OCI-LY7 (cell line): ENCODE results near the gene EPDR1. TPM values are rescaled to one million over a fixed set of nuclear protein-coding genes. Genes with fewer than 3 reads are reported as not detected.

Experiments
- Bru-seq: library from RNA; stranded (reverse); fragments of 400-500 nt; gene quantifications from one replicate; lab custom pipeline; 2021; lab: Mats Ljungman, UMichigan
- BruChase-seq, 2 experiments: library from RNA; stranded (reverse); fragments of 400-500 nt; gene quantifications; one replicate each; lab custom pipeline; 2021; lab: Mats Ljungman, UMichigan
- BruUV-seq: library from RNA; stranded (reverse); fragments of 400-500 nt; replicated peaks from 2 replicates; lab custom pipeline; 2021; lab: Mats Ljungman, UMichigan
- CTCF ChIA-PET: fragments of 300-600 bp; sonication (Branson Sonifier 250); formaldehyde crosslinking; loops from one replicate; lab custom pipeline; 2022; ENCODE audit warnings: antibody characterized with exemption; ENCODE audit not compliant: unreplicated experiment; lab: Charles Lee
- POLR2A ChIA-PET: fragments of 300-600 bp; sonication (Branson Sonifier 250); formaldehyde crosslinking; loops from one replicate; lab custom pipeline; 2022; ENCODE audit warnings: antibody characterized with exemption; lab: Charles Lee
- DNase-seq: peaks from one replicate; pipeline ENCODE4 v3.0.0-alpha.2; 2015; ENCODE audit warnings: low spot score
- H2AFZ ChIP-seq: fragments of 200-600 bp; sonication (generic), shearing (Covaris generic); 2 replicates; pipeline ENCODE4 v1.6.1; 2014; ENCODE audit warnings: mild to moderate bottlenecking, antibody characterized with exemption, low read length, moderate library complexity
- H3K27ac ChIP-seq: fragments of 200-600 bp; sonication (generic); 2 replicates; pipeline ENCODE4 v1.5.1; 2014; ENCODE audit warnings: mixed run types, low read depth, mild to moderate bottlenecking, moderate library complexity, low read length, inconsistent platforms; ENCODE audit not compliant: poor library complexity, severe bottlenecking
- H3K36me3 ChIP-seq: fragments of 200-600 bp; sonication (generic); 2 replicates; pipeline ENCODE4 v1.6.1; 2014; ENCODE audit warnings: mild to moderate bottlenecking, antibody characterized with exemption, low read length, moderate library complexity, mixed read lengths; ENCODE audit not compliant: insufficient read depth
- H3K4me1 ChIP-seq: fragments of 200-600 bp; sonication (generic); 2 replicates; pipeline ENCODE4 v1.5.1; 2014; ENCODE audit warnings: mild to moderate bottlenecking, low read length; ENCODE audit not compliant: insufficient read depth, poor library complexity, severe bottlenecking
- H3K4me2 ChIP-seq: fragments of 200-600 bp; sonication (generic); 2 replicates; pipeline ENCODE4 v1.6.1; 2014; ENCODE audit warnings: mild to moderate bottlenecking, low read length
- H3K4me3 ChIP-seq: fragments of 200-600 bp; sonication (generic); 2 replicates; pipeline ENCODE4 v1.5.1; 2014; ENCODE audit warnings: mild to moderate bottlenecking, low read depth, low read length; ENCODE audit not compliant: poor library complexity, severe bottlenecking
- H3K79me2 ChIP-seq: fragments of 200-600 bp; sonication (generic); 2 replicates; pipeline ENCODE4 v1.6.1; 2016; ENCODE audit warnings: low read depth, mild to moderate bottlenecking, low read length, moderate library complexity, mixed read lengths; ENCODE audit not compliant: insufficient read depth
- H3K9me2 ChIP-seq: fragments of 200-600 bp; sonication (generic); 2 replicates; pipeline ENCODE4 v1.6.1; 2016; ENCODE audit warnings: mild to moderate bottlenecking, low read length, mixed read lengths; ENCODE audit not compliant: insufficient read depth
- H3K9me3 ChIP-seq: fragments of 200-600 bp; sonication (generic); 2 replicates; pipeline ENCODE4 v1.6.1; 2014; ENCODE audit warnings: mild to moderate bottlenecking, mixed run types, low read length, mixed read lengths
- H4K20me1 ChIP-seq: fragments of 200-600 bp; sonication (generic); 2 replicates; pipeline ENCODE4 v1.6.1; 2014; ENCODE audit warnings: mild to moderate bottlenecking, antibody characterized with exemption, low read length, moderate library complexity, mixed read lengths; ENCODE audit not compliant: insufficient read depth
- CTCF ChIP-seq: fragments of 200-600 bp; sonication (generic); conservative IDR thresholded peaks from 2 replicates; pipeline ENCODE4 v1.5.1; 2014; ENCODE audit warnings: mild to moderate bottlenecking, antibody characterized with exemption, low read length, moderate library complexity, mixed read lengths
- EZH2phosphoT487 ChIP-seq: fragments of 200-600 bp; sonication (generic); IDR thresholded peaks from 2 replicates; pipeline ENCODE4 v1.6.1; 2018; ENCODE audit warnings: low read depth, borderline replicate concordance, mild to moderate bottlenecking, mixed run types, antibody characterized with exemption, low read length, moderate library complexity, mixed read lengths
- intact Hi-C: fragments of 100-400 bp; cut with micrococcal nuclease; formaldehyde crosslinking; loops from one replicate; pipeline ENCODE4 v1.10.0; 2022; ENCODE audit not compliant: unreplicated experiment
- long read RNA-seq: library from polyadenylated mRNA; stranded (forward); transcript quantifications from one replicate; pipeline ENCODE4 v2.0.0, GENCODE V29; 2022
- total RNA-seq, 2 experiments: library from RNA; depleted of rRNA in 1 of 2; stranded (reverse); fragments of >200 nt in 1 of 2; shearing (Covaris generic) in 1 of 2; gene quantifications; 2 replicates each; pipeline ENCODE4 v1.2.3, GENCODE V29; 2014 to 2022

EPDR1 gene
- not detected in 2 replicates for total RNA-seq (2014; rRNA removed; shearing (Covaris generic))
- not detected in 2 replicates for total RNA-seq (2022)
- Bru-seq, nascent RNA: percentile 0 among the genes with signal in this experiment
- percentile 1 among the genes with signal in this experiment for BruChase-seq, experiment 1, labeled RNA remaining after a 6-hour chase
- percentile 2 among the genes with signal in this experiment for BruChase-seq, experiment 2, labeled RNA remaining after a 2-hour chase
- long read RNA-seq: 0 reads

- intact Hi-C loops: no loop called here
- DNase-seq: peak; percentile 5
- no TSS peak for BruUV-seq
- Histone ChIP-seq H3K9me3 (no peaks in the 10 kb centered on the region), H3K9me2 (no peaks in the 10 kb centered on the region), H3K4me2 (no peak within 1 kb of the TSS), H3K4me3 (no peak within 1 kb of the TSS), H4K20me1 (no peaks in the 10 kb centered on the region), H3K36me3 (no peaks in the 10 kb centered on the region), H3K79me2 (no peaks in the 10 kb centered on the region), H3K4me1 (no peaks in the 10 kb centered on the region), H2AFZ (no peak within 1 kb of the TSS), H3K27ac (no peak within 1 kb of the TSS)
- CTCF ChIA-PET: no interaction called here
- POLR2A ChIA-PET: interaction anchor here (0.6 kb wide), 1 partner anchor 1471 kb away, joined by 4 read pairs; no protein-coding TSS in a partner anchor
- TF ChIP-seq EZH2phosphoT487 (no peak), CTCF (no peak)
Measured at GRCh38 chr7:37920305-37920848, at the start of gene EPDR1. EPDR1 (plus strand) TSS chr7:37920640; CDS start chr7:37920940, 300 bp downstream.

GRCh38 chr7:37882086-37882485, 38.4 kb upstream of the EPDR1 start:
- H4K20me1 ChIP-seq: no peaks in the 10 kb centered on the region
- no peak overlapping the region for H3K4me2 ChIP-seq
- H3K36me3 ChIP-seq: no peaks in the 10 kb centered on the region
- H3K4me1 ChIP-seq: no peaks in the 10 kb centered on the region
- no peak overlapping the region for H3K4me3 ChIP-seq
- H2AFZ ChIP-seq: no peak overlapping the region
- TF ChIP-seq CTCF: no peak
- TF ChIP-seq EZH2phosphoT487: no peak
- intact Hi-C loops: no loop called here
- peaks cover 6% of the 10 kb centered on the region; the same call in 1 of the 2 replicates for H3K9me3 ChIP-seq
- CTCF ChIA-PET: no interaction called here
- no TSS peak for BruUV-seq
- POLR2A ChIA-PET: interaction anchor here (0.7 kb wide), 1 partner anchor 10 kb away, joined by 3 read pairs; no protein-coding TSS in a partner anchor
- no peaks in the 10 kb centered on the region for H3K79me2 ChIP-seq
- no peak for DNase-seq
- no peaks in the 10 kb centered on the region for H3K9me2 ChIP-seq
- H3K27ac ChIP-seq: no peak overlapping the region

GRCh38 chr7:37893359-37893758, 27.1 kb upstream of the EPDR1 start:
- no TSS peak for BruUV-seq

More at GRCh38 chr7:37893359-37893758, 27.1 kb upstream of the EPDR1 start:
- Histone ChIP-seq H3K4me1 (no peaks in the 10 kb centered on the region), H3K27ac (no peak overlapping the region), H3K79me2 (no peaks in the 10 kb centered on the region), H3K9me2 (no peaks in the 10 kb centered on the region), H3K4me3 (no peak overlapping the region), H3K36me3 (no peaks in the 10 kb centered on the region), H2AFZ (no peak overlapping the region), H3K4me2 (no peak overlapping the region), H3K9me3 (no peaks in the 10 kb centered on the region), H4K20me1 (no peaks in the 10 kb centered on the region)
- intact Hi-C loops: no loop called here
- TF ChIP-seq CTCF: no peak
- TF ChIP-seq EZH2phosphoT487: no peak
- CTCF ChIA-PET: no interaction called here
- POLR2A ChIA-PET: no interaction called here
- DNase-seq: no peak
